ENCODE measurements around the gene ZSCAN22. TPM values are rescaled to one million over a fixed set of nuclear protein-coding genes. Genes with fewer than 3 reads are reported as not detected.

Gene ZSCAN22
- total RNA-seq, 1 donor from 2014 or later = 1.7 TPM

GRCh38 chr19:58351558-58351878 lies 24.7 kb downstream of the ZSCAN22 start:
- no peak for DNase-seq (ENCODE audit: low read depth in 2 of 2)

- DNase-seq (ENCODE audit: low read depth in 2 of 2) = no peak
Measured at GRCh38 chr19:58351990-58352755, 25.4 kb downstream of the ZSCAN22 start.

- no peak for DNase-seq (ENCODE audit: low read depth in 2 of 2)
Measured at GRCh38 chr19:58352760-58353671, 26.2 kb downstream of the ZSCAN22 start, which contains the start of gene A1BG. TSS of gene A1BG (minus strand) at chr19:58353492. CDS start at chr19:58353437, 55 bp downstream.

- no peak for DNase-seq (ENCODE audit: low read depth in 2 of 2)
Measured at GRCh38 chr19:58353717-58354477, 27.1 kb downstream of the ZSCAN22 start.

GRCh38 chr19:58354478-58355030 lies 27.8 kb downstream of the ZSCAN22 start:
- no peak for DNase-seq (ENCODE audit: low read depth in 2 of 2)

GRCh38 chr19:58355215-58355796 lies 28.5 kb downstream of the ZSCAN22 start:
- no peak for DNase-seq (ENCODE audit: low read depth in 2 of 2)

GRCh38 chr19:58355908-58356765 lies 29.3 kb downstream of the ZSCAN22 start:
- DNase-seq (ENCODE audit: low read depth in 2 of 2) = peak in 1 of 2 donors; percentile 41

- peak in 1 of 2 donors; percentile 22 for DNase-seq (ENCODE audit: low read depth in 2 of 2)
Measured at GRCh38 chr19:58356766-58357480, 30.1 kb downstream of the ZSCAN22 start.

- DNase-seq (ENCODE audit: low read depth in 2 of 2) = no peak
Measured at GRCh38 chr19:58357481-58358145, 30.8 kb downstream of the ZSCAN22 start.

GRCh38 chr19:58361900-58362271 lies 35.1 kb downstream of the ZSCAN22 start:
- peak in 1 of 2 donors; percentile 61 for DNase-seq (ENCODE audit: low read depth in 2 of 2)

GRCh38 chr19:58362272-58362994 lies 35.6 kb downstream of the ZSCAN22 start, which contains the start of gene ZNF497:
TSS of gene ZNF497 (minus strand) at chr19:58362751. CDS start at chr19:58357635, 5,116 bp downstream.
- DNase-seq (ENCODE audit: low read depth in 2 of 2) = peak; percentile 90 to 97

GRCh38 chr19:58364146-58364545 lies 37.4 kb downstream of the ZSCAN22 start:
- DNase-seq (ENCODE audit: low read depth in 2 of 2) = no peak

- no peak for DNase-seq (ENCODE audit: low read depth in 2 of 2)
Measured at GRCh38 chr19:58366585-58367430, 40.0 kb downstream of the ZSCAN22 start.

- DNase-seq (ENCODE audit: low read depth in 2 of 2) = no peak
Measured at GRCh38 chr19:58367698-58368454, 41.1 kb downstream of the ZSCAN22 start.

GRCh38 chr19:58368561-58369360 lies 42.0 kb downstream of the ZSCAN22 start:
- DNase-seq (ENCODE audit: low read depth in 2 of 2) = no peak
